HG02610 (cell line): Measurements from ENCODE around the gene PASK.
A peak's percentile ranks its signal among the peaks of the same experiment; 100 is the strongest.

ENCODE experiments used
- ATAC-seq: cut with Tn5 transposase; IDR thresholded peaks from one replicate; pipeline ENCODE4 v1.9.1; 2021; ENCODE audit warnings: mild to moderate bottlenecking, moderate library complexity; ENCODE audit not compliant: unreplicated experiment

PASK gene

GRCh38 chr2:241128266-241128665 lies 21.0 kb downstream of the PASK start:
- ATAC-seq, result no peak

DNA sequence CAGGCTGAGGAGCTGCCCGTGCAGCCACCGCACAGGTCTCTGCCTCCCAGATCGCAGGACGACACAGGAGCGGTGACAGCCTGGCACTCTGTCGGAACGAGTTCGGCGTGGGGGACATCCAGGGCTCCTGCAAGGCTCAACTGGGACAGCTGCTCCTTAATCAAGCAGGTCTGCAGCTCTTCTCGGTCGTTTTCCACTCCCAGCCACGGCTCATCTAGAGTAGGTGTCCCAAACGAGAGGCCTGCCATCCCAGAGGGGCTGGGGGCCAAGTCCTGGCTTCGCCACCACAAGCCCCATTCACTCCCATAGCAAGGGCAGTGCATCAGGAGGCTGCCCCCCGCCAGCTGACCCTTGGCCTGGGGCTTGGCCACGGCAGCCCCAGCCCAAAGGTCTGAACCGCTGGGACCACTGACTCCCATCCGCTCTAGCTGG lies 22.5 kb downstream of the PASK start:
- ATAC-seq, result no peak

GRCh38 chr2:241126201-241126611 lies 23.1 kb downstream of the PASK start:
- no peak for ATAC-seq

GRCh38 chr2:241125626-241126025 lies 23.6 kb downstream of the PASK start:
- no peak for ATAC-seq

GRCh38 chr2:241123816-241124536 lies 25.3 kb downstream of the PASK start:
- ATAC-seq, result no peak

DNA sequence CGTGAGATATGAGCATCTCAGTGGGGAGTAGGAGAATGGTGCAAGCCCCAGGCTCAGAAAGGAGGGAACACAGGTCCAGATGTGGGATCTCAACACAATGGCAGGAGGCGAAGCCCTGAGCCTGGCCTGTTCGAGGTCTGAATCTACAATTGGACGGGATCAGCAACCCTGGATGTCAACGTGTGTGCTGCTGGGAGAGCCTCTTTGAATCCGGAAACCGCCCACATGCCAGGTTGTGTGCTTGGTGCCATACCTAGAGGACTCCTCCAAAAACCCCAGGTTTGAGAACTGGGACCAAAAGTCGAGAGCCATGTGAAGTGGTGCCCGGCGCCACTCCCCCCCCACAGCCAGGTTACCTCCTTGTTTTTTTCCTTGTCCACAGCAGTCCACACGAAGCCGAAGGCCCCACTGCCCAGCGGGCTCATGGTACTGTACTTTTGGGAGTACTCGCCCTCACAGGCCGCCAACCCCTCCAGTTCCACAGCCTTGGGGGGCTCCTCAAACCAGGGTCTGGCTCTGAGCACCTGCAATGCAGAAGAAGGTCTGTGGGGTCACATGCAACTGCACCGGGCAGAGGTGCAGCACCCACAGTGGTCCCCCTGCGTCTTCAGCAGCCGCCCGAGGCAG lies 26.8 kb downstream of the PASK start:
- ATAC-seq, result no peak

GRCh38 chr2:241121008-241121407 lies 28.3 kb downstream of the PASK start:
- no peak for ATAC-seq

DNA sequence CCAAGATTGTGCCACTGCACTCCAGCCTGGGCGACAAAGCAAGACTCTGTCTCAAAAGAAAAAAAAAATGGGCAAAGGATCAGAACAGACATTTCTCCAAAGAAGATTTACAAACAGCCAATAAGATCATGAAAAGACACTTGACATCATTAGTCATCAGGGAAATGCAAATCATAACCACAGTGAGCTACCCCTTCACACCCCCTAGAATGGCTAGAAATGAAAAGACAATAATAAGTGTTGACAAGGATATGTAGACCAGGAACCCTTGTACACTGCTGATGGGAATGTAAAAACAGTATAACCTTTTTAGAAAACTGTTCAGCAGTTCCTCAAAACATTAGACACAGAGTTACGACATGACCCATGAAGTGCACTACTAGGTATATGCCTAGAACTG lies 28.8 kb downstream of the PASK start:
- ATAC-seq, result no peak

DNA sequence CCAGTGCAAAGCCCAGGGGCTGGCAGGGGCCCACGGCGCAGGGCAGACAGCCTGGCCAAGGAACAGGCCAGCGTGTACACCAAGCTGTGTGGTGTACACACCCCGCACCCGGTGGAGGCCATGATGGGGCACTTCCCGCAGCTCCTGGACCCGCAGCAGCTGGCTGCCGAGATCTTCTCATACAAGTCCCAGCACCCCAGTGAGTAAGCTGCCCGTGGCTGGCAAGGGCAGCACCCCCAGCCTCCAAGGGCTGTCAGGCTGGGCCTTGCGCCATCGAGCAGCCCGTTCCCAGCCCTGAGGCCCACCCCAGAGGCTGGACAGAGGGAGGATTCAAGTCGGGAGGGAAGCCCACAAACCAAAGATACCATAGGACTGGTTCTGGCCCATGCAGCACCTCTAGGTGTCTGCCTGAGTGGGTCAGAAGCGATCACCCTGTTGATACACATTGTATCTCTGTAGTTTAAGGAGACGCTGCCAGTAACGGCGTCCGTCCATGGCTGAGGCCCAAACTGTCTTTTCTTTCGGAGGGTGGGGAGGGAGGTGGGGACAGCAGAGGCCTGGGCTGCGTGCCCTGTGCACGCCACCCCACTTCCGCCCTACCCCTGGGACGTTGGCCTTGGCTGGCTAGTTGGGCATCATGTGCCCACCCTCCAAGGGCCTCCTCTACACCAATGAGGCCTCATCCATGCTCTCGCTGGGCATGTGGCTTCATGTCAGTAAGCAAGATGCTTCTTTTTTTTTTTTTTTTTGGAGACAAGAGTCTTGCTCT lies 30.4 kb downstream of the PASK start:
- no peak for ATAC-seq

DNA sequence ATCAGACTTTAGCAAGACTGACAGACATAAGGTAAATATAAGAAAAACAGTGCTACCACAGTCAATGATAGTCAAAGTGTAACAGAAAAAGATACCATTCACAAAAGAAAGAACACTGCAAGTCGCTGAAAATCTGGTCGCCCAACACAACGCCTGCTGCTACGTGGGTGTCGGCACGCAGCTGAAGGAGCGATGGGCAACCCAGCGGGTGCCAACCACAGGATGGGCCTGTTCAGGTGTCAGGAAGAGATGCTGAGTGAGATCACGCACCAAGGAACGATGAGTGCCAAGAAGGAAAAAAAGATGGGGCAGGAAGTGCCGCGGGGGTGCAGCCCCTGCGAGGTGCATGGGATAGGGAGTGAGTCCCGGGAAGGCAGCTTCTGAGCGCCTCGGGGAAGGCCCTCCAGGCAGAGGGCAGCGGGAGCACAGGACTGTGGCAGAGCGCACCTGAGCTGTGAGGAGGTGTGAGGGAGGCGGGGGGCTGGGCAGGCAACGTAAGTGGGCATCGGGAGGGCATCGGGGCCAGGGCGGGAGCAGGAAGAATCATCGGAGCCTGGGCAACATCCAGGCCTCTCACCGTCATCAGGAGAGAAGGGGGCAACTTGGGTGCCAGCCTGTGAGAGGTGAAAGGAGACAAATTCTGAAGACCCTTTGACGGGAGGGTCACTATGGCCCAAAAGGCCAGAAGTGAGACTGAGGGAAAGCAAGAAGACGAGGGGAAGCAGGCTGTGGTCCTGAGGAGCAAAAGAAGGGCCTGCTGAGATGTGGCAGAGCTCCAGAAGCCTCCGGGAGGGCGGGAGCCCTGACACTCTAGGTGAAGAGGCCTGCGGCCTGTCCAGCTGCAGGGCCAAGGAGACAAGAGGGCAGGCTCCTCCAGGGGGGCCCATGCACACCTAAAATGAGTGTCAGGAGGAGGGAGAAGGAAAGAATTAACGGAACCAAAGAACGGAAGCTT lies 32.4 kb downstream of the PASK start:
- ATAC-seq, result no peak

- ATAC-seq, result no peak
These were observed 33.9 kb downstream of the PASK start for GRCh38 chr2:241115361-241115760.

GRCh38 chr2:241114836-241115235 lies 34.4 kb downstream of the PASK start:
- no peak for ATAC-seq

DNA sequence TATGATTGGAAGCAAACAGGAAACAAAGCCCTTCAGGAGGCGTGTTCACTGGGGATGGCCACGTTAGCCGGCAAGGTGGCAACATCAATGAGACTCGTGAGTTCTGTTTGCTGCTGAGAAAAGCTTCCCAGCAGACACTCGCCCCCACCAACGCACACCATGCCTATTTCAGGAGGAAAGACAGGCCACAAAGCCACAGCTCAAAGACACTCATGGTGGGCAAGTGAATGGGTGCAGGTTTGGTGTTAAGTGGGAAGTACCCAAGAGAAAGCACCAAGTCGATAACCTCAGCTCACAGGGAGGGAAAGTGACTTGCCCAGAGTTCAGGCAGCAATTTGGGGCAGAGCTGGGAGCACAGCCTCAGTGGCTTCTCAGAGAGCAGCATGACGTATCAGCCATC lies 36.7 kb downstream of the PASK start:
- ATAC-seq, result peak; percentile 39

DNA sequence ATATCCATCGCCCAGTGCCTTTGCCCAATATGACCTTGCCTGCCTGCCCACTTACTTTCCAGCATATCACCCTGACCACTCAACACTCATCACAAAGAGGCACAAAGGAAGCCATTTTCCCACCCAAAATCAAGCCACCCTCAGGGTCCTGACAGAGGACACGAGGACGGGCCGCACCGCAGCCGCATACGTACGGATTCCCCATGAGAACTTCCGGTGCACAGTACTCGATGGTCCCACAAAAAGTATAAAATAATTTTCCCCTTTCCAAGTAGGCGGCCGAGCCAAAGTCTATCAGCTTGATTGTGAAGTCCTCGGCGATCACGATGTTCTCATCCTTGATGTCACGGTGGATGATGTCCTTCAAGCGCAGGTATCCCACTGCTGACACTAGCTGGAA lies 37.2 kb downstream of the PASK start:
- no peak for ATAC-seq

DNA sequence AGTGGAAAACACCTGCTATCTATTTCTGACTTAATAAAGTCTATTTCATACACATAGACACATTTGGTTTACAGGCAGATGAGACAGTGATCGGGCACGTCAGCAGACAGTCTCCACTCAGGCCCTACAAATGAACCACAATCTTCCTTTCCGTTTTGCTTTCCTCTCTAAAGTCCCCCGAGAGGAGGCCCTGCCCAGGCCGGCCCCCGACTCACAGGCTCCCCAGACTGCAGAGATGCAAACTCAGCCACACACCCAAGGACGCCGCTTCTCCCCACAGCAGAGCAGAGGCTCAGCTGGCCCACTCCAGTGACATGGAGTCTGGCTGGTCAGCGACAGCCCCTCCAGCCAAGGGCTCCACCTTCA lies 37.8 kb downstream of the PASK start:
- ATAC-seq, result peak; percentile 31

DNA sequence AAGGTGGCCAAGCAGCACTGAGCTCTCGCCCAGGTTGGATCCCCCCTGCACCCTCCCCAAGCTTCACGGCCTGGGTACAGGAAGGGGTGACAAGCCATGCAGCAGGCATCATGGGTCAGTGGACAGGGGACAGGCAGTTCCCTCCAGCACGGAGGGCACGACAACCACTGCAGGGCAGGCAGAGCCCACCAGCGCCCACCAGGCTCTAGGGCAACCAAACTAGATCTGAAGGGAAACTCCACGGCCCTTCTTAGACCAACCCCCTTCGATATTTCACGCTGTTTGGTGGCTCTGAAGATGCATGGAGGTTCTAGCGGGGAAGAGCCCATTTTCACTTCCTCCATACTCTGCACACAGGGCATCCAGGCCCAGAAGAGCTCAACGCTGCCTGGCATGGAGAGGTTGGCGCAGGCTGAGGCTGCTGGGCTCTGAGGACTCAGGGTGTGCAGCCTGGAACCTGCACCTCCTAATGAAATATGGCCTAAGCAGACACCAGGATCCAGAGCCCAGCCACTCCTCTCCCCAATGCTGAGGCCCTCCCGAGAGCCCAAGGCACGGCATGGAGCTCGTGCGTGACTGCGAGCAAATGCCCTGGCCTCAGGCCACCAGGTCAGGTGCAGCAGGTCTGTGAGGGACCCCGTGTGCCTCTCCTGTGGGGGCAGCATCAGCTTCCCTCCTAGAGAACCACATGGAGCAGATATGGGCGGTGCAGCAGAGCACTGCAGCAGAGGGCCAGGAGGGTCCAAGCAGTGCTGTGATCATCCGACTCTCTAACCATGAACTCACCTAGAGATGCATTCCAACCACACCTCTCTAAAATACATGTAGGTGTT lies 38.4 kb downstream of the PASK start:
- peak; percentile 37 for ATAC-seq

- no peak for ATAC-seq
These were observed 39.1 kb downstream of the PASK start for GRCh38 chr2:241110089-241110606.

DNA sequence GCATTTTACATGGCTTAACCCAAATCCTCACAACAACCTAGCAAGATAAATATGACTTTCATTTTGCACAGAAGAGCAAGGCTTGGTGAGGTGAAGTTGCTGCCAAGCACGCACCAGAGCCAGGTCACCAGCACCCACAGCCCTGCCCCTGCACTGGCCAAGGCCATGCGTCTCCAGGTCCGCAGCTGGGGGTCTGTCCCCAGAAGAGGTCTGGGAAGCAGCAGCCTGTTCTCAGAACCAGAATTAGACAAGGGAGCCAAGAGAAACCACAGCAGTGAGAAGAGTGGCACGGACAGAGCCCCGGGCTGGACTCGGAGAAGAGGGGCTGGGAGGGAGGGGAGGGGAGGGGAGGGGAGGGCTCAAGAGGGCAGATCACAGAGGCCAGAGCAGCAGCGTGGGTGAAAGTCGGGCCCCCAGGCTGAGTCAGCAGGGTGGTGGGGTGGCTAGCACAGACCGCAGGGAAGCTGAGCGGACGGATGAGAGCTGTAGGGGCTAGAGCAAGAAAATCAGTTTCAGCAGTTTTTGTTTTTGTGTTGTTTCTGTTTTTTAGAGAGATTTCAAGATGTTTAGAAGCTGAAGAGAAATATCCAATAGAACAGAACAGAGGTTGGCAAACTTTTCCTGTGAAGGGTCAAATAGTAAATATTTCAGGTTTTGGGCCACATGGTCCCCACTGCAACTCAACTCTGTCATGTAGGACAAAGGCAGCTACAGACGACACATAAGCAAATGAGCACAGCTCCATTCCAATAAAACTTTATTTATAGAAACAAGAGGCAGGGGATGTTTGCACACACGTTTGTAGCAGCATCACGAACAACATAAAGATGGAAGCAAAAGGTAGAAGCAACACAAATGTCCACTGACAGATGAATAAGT lies 39.8 kb downstream of the PASK start:
- ATAC-seq, result no peak
